ENCODE results near the gene SEC16B. TPM values are rescaled to one million over a fixed set of nuclear protein-coding genes. Genes with fewer than 3 reads are reported as not detected.

SEC16B gene
- total and polyA plus RNA-seq, 2 of the 13 experiments (the other 11 are each of a cell fraction or from before 2014, with no cell fraction given): 4.6 to 5.8 TPM

GRCh38 chr1:177984136-177984525 lies 14.3 kb upstream of the SEC16B start (continued):
- TF ChIP-seq RFXAP (CRISPR knock-in tag; IDR thresholded peaks at IDR 0.05; ENCODE audit: borderline replicate concordance): no peak
- TF ChIP-seq TGIF2 (CRISPR knock-in tag; IDR thresholded peaks at IDR 0.05): no peak
- peak; percentile 74 for TF ChIP-seq YY1 (IDR thresholded peaks at IDR 0.05; ENCODE audit: insufficient read depth, insufficient replicate concordance, low read depth, low read length)
- no peak for TF ChIP-seq NONO (IDR thresholded peaks at IDR 0.05)
- no peak for TF ChIP-seq NONO (CRISPR knock-in tag; conservative IDR thresholded peaks at IDR 0.05)
- TF ChIP-seq SP140L (CRISPR knock-in tag; IDR thresholded peaks at IDR 0.05; ENCODE audit: borderline replicate concordance): no peak
- TF ChIP-seq, protein P1, sequence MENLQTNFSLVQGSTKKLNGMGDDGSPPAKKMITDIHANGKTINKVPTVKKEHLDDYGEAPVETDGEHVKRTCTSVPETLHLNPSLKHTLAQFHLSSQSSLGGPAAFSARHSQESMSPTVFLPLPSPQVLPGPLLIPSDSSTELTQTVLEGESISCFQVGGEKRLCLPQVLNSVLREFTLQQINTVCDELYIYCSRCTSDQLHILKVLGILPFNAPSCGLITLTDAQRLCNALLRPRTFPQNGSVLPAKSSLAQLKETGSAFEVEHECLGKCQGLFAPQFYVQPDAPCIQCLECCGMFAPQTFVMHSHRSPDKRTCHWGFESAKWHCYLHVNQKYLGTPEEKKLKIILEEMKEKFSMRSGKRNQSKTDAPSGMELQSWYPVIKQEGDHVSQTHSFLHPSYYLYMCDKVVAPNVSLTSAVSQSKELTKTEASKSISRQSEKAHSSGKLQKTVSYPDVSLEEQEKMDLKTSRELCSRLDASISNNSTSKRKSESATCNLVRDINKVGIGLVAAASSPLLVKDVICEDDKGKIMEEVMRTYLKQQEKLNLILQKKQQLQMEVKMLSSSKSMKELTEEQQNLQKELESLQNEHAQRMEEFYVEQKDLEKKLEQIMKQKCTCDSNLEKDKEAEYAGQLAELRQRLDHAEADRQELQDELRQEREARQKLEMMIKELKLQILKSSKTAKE (CRISPR knock-in tag; IDR thresholded peaks at IDR 0.05; ENCODE audit: borderline replicate concordance): no peak
- no peak for TF ChIP-seq MAFK (conservative IDR thresholded peaks at IDR 0.05 in 1 of 2, IDR thresholded peaks at IDR 0.05 in 1 of 2; ENCODE audit: low read length in 2 of 2)

GRCh38 chr1:177983482-177984135 lies 13.8 kb upstream of the SEC16B start:
- ATAC-seq (no peak), FAIRE-seq (no peak), DNase-seq (ENCODE audit: low spot score) (no peak)
- Histone ChIP-seq H4K20me1 (ENCODE audit: insufficient read depth, low read length) (no peaks in the 10 kb centered on the region), H3K27ac (ENCODE audit: extremely low read length, insufficient read depth, low read length) (no peak overlapping the region), H3K27me3 (ENCODE audit: control insufficient read depth in 1 of 2, insufficient read depth in 2 of 2, low read length in 2 of 2) (no peaks in the 10 kb centered on the region), H2AFZ (ENCODE audit: low read length) (no peak overlapping the region), H3K79me2 (ENCODE audit: insufficient read depth, low read length) (no peaks in the 10 kb centered on the region), H3K9ac (ENCODE audit: insufficient read depth, low read depth, low read length) (no peak overlapping the region), H3K4me3 (replicated peaks in 1 of 3; ENCODE audit: insufficient read depth in 1 of 3, low read depth in 2 of 3, low read length in 3 of 3) (no peak overlapping the region), H3K36me3 (replicated peaks in 1 of 2; ENCODE audit: control insufficient read depth in 1 of 2, insufficient read depth in 2 of 2, low read length in 2 of 2) (no peaks in the 10 kb centered on the region), H3K4me1 (ENCODE audit: insufficient read depth, low read length) (peaks cover 14% of the 10 kb centered on the region), H3K4me2 (ENCODE audit: low read depth, low read length) (no peak overlapping the region), H3K9me3 (ENCODE audit: low read length) (no peaks in the 10 kb centered on the region)
- intact Hi-C loops (cut with micrococcal nuclease; ENCODE audit: unreplicated experiment) (no loop called here), in situ Hi-C loops (cut with HindIII; ENCODE audit: extremely low pct_ligation_motif_present, low pct_unique_long_range_greater_than_20kb) (no loop called here)
- BruUV-seq (replicated peaks): no TSS peak
- 59% methylated on average over 3 of the region's 3 CpGs for WGBS (ENCODE audit: low lambda C conversion rate)
- ChIA-PET POLR2A (interaction anchor here (1.3 kb wide), 1 partner anchor 14 kb away, joined by 4 read pairs; the partner anchor contains the start of gene SEC16B), CTCF (ENCODE audit: low intra/inter-chr PET ratio, low total read pairs) (no interaction called here)
- TF ChIP-seq, protein P2, sequence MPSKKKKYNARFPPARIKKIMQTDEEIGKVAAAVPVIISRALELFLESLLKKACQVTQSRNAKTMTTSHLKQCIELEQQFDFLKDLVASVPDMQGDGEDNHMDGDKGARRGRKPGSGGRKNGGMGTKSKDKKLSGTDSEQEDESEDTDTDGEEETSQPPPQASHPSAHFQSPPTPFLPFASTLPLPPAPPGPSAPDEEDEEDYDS (CRISPR knock-in tag; IDR thresholded peaks at IDR 0.05): no peak
- TF ChIP-seq ELF4 (CRISPR knock-in tag; IDR thresholded peaks at IDR 0.05; ENCODE audit: borderline replicate concordance) (no peak), SRSF4 (IDR thresholded peaks at IDR 0.05; ENCODE audit: low read depth, low read length, poor library complexity, severe bottlenecking) (no peak), ZNF570 (CRISPR knock-in tag; IDR thresholded peaks at IDR 0.05; ENCODE audit: borderline replicate concordance) (no peak), MNT (IDR thresholded peaks at IDR 0.05) (no peak), NCOA1 (CRISPR knock-in tag; IDR thresholded peaks at IDR 0.05) (no peak), ZNF432 (CRISPR knock-in tag; IDR thresholded peaks at IDR 0.05; ENCODE audit: borderline replicate concordance) (no peak)

Data from HepG2 (cell line).